ENCODE results near the gene TRPM3.

- TF ChIP-seq CTCF (IDR thresholded peaks at IDR 0.05; ENCODE audit: low read depth, low read length) = no peak
- no peak for TF ChIP-seq EZH2phosphoT487 (IDR thresholded peaks at IDR 0.05; ENCODE audit: low read depth)
These were observed 141.5 kb downstream of the TRPM3 start for GRCh38 chr9:70979966-70980365.

Measured in OCI-LY3 (cell line).